ENCODE measurements around the gene TAS1R3.

The TAS1R3 gene

GRCh38 chr1:1302006-1302430, 29.1 kb upstream of the TAS1R3 start:
- no peak overlapping the region for H3K4me3 ChIP-seq (ENCODE audit: low read length)
- no peak for TF ChIP-seq ZNF274 (IDR thresholded peaks at IDR 0.05; ENCODE audit: low read depth, low read length)

DNA sequence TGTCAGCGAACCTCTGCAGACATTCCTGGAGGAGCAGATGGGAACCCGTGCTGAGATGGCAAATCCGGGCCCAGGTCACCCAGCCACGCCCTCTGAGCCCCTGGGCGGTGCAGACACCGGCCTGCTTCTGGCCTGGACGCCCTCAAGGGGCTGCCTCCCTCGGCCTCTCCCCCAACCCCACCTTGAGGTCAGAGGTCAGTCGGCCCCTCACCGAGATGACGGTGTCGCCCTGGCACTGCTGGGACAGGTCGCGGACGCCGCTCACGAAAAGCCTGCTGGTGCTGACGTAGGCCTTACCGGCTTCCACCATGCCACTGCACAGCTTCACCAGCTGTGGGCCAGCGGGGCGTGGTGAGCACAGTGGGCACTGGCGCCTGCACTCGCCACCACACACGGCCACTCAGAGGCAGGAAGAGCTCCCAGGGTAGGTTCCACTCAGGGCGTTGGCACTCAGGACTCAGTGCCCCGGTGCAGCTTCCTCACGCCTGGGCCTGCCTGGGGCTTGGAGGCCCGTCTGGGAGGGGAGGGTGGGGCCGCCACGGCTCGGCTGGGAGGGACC, 28.1 kb upstream of the TAS1R3 start:
- H3K4me3 ChIP-seq (ENCODE audit: low read length), result no peak overlapping the region
- TF ChIP-seq ZNF274 (IDR thresholded peaks at IDR 0.05; ENCODE audit: low read depth, low read length), result no peak

- TF ChIP-seq ZNF274 (IDR thresholded peaks at IDR 0.05; ENCODE audit: low read depth, low read length), result no peak
These were observed 27.3 kb upstream of the TAS1R3 start for GRCh38 chr1:1303736-1304135.

DNA sequence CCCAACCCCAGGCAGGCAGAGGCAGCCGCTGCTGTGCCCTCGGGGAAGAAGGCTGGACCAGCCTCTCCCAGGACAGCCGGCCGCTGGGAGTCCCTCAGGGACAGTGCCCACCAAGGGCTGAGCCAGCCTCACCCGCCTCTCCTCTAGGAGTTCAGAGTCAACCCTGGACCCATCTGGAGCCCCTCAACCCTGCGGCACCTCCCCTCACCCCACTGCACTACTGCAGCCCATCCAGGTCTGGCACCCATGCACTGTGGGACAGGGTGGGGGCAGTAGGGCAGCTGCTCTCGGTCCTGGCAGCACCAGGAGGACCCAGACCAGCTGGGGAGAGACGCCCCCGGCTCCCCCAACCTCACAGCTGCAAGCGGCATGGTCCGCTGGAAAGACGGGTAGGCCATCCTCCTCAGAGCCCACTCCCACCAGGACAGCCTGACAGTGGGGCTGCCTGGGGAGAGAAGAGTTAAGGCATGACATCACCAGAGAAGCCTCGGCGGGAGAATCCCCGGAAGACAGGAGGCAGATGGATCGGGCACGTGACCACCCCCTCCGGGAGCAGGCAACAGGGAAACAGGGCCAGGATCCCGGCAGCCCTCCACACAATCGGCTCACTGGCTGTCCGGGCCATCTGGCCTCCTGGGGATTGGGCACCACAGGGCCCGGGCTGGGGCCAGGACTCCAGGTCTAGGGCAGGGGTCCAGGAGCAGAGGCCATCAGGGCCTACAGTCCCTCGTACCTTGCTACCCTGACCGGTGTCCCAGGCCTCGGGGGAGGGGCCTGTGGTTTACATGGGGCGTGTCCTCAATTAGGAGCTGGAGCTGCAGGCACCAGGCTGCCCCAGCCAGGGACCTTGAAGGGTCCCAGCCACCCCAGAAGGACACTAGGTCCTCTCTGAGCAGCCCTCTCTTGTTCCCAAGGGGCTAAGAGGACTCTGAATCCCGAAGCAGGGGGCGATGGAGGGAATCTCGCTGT, 26.5 kb upstream of the TAS1R3 start:
- no peak overlapping the region; the same call in 1 of the 2 replicates for H3K4me3 ChIP-seq (ENCODE audit: low read length)

More at GRCh38 chr1:1303736-1304135, 27.3 kb upstream of the TAS1R3 start:
- H3K4me3 ChIP-seq (ENCODE audit: low read length), result no peak overlapping the region

DNA sequence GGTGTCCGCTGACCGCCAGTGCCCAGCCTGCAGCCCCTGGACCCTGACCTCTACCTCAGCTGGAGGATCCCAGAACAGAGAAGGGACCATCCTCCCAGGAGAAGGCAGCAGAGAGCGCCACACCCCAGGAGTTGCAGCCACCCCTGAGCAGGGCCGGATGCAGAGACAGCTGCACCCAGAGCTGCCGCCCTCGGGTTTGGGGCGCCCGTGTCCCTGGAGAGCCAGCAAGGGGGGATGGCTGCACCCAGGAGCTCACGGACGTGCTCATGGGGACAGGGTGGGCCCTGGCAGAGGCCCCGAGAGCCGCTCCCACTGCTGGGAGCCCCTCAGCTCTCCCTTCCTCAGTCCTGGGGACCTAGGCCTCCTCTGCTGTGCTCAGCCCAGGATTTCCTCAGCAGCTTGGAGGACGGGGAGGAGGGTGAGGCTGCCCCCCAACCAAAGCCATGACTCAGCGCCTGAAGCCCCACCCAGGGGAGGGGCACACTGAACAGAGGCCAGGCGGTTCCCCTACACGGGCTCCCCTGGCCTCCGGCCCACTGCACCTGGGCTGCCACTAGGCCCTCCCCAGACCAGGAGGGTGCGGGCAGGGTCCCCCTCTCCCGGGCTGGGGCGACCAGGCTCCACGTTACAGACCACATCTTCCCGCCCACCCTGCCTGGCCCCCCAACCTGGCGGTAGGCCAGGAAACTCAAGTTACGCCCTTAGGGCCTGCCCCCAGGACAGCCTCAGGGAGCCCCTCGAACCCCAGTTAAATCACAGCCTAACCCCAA, 25.6 kb upstream of the TAS1R3 start:
- no peak for TF ChIP-seq ZNF274 (IDR thresholded peaks at IDR 0.05; ENCODE audit: low read depth, low read length)
- H3K4me3 ChIP-seq (ENCODE audit: low read length), result peak overlapping the region; percentile 81; the same call in 1 of the 2 replicates

More for the DNA sequence above, 26.5 kb upstream of the TAS1R3 start:
- TF ChIP-seq ZNF274 (IDR thresholded peaks at IDR 0.05; ENCODE audit: low read depth, low read length), result no peak

DNA sequence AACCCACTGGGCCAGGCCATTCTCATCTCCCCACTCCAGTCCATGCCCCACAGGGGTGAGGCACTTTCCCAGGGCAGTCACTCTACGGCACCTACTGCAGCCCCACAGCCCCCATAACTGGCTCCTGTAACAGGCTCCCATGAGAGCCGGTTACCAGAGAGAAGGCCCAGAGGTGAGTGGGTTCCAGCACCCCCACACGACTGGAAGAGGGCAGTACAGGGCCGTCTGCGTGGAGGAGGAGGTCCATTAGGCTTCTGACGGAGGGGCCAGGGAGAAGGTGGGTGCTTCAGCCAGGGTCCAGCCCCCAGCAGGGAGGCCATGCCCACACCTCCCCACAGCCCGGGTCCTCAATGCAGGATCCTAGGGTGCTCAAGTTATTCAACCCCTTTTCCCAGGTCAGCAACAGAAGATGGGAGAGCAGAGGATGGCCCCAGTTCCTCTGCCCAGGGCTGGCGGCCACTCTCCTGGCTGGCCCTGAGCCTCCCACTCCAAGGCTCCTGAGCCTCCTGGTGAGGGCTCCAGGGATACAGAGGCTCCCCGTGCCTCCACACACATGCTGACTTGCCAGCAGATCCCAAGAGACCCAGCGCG, 24.9 kb upstream of the TAS1R3 start:
- peak overlapping the region; percentile 81; the same call in 1 of the 2 replicates for H3K4me3 ChIP-seq (ENCODE audit: low read length)
- no peak for TF ChIP-seq ZNF274 (IDR thresholded peaks at IDR 0.05; ENCODE audit: low read depth, low read length)

DNA sequence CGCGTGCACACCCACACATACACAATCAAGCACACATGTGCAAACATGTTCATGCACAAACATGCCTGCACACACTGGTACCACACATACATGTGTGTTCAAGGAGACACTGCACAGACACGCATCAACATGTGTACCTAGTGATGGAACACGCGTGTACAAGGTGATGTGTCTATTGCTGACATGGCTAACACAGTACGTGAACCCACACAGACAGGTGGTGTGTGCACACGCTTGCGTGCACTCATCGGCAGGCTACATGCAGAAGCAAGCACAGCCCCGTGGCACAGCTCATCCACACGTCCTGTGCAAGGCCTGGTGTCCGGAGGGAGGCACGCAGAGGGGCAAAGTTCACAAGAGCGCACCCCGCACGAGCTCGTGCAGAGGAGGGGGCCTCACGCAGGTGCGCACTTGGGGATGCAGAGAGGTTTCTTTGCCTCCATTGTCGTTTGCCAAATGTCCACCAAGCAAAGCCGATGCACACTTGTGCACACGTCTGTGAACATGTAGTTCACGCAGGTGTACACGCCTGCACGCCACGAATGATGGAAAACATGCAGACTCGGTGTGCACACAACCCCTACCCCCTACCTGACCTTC, 24.3 kb upstream of the TAS1R3 start:
- H3K4me3 ChIP-seq (ENCODE audit: low read length), result peak overlapping the region; percentile 81
- TF ChIP-seq ZNF274 (IDR thresholded peaks at IDR 0.05; ENCODE audit: low read depth, low read length), result no peak

- TF ChIP-seq ZNF274 (IDR thresholded peaks at IDR 0.05; ENCODE audit: low read depth, low read length), result no peak
- H3K4me3 ChIP-seq (ENCODE audit: low read length), result peak overlapping the region; percentile 81
These were observed 23.7 kb upstream of the TAS1R3 start for GRCh38 chr1:1307261-1307922.

GRCh38 chr1:1307923-1308755, 22.9 kb upstream of the TAS1R3 start, which contains the start of the genes ACAP3 and PUSL1:
ACAP3 (minus strand) TSS chr1:1307930; CDS start chr1:1307815, 115 bp downstream.
PUSL1 (plus strand) TSS chr1:1308597; CDS start chr1:1308644, 47 bp downstream.
- no peak for TF ChIP-seq ZNF274 (IDR thresholded peaks at IDR 0.05; ENCODE audit: low read depth, low read length)
- H3K4me3 ChIP-seq (ENCODE audit: low read length), result peak within 1 kb of the TSS; percentile 81

- TF ChIP-seq ZNF274 (IDR thresholded peaks at IDR 0.05; ENCODE audit: low read depth, low read length), result no peak
These were observed 22.3 kb upstream of the TAS1R3 start for GRCh38 chr1:1308756-1309250.

GRCh38 chr1:1309251-1310108, 21.6 kb upstream of the TAS1R3 start:
- no peak for TF ChIP-seq ZNF274 (IDR thresholded peaks at IDR 0.05; ENCODE audit: low read depth, low read length)
- H3K4me3 ChIP-seq (ENCODE audit: low read length), result peak overlapping the region; percentile 75

More at GRCh38 chr1:1308756-1309250, 22.3 kb upstream of the TAS1R3 start:
- peak overlapping the region; percentile 75 for H3K4me3 ChIP-seq (ENCODE audit: low read length)

All from GM08714 (cell line).